ENCODE results near the gene ANKRD40CL.

Gene ANKRD40CL

DNA sequence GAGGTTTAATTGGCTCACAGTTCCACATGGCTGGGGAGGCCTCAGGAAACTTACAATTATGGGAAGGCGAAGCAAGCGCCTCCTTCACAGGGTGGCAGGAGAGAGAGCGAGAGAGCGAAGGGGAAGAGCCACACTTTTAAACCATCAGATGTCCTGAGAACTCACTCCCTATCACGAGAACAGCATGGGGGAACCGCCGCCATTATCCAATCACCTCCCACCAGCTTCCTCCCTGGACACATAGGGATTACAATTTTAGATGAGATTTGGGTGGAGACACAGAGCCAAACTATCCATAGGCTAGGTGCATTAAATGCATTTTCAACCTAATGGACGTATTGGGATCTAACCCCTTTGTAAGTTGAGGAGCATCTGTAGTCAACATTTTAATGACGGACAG is 54.7 kb downstream of the ANKRD40CL start:
- DNase-seq (ENCODE audit: low spot score), result no peak
